Superior temporal gyrus (tissue), 1 donor: ENCODE results near the gene PIKFYVE.
"Not testable (repeated sequence)": the region's sequence is repeated elsewhere in the genome, so short reads cannot be mapped to it uniquely, and the experiment has no call there.

Experiments used
- DNase-seq: peaks from one replicate; pipeline ENCODE4 v3.0.0-alpha.2; 2016; ENCODE audit errors: extremely low spot score

The PIKFYVE gene

GRCh38 chr2:208363485-208363884 lies 97.4 kb downstream of the PIKFYVE start:
- no peak for DNase-seq

- no peak for DNase-seq
Measured at GRCh38 chr2:208366215-208367127, 100.4 kb downstream of the PIKFYVE start.

- no peak for DNase-seq
Measured at GRCh38 chr2:208369091-208369490, 103.0 kb downstream of the PIKFYVE start.

GRCh38 chr2:208370881-208371633 lies 105.0 kb downstream of the PIKFYVE start:
- no peak for DNase-seq

GRCh38 chr2:208371634-208371935 lies 105.5 kb downstream of the PIKFYVE start:
- DNase-seq = no peak

- DNase-seq = peak; percentile 86
Measured at GRCh38 chr2:208373460-208374089, 107.5 kb downstream of the PIKFYVE start.

GRCh38 chr2:208375491-208376068 lies 109.5 kb downstream of the PIKFYVE start:
- no peak for DNase-seq

- DNase-seq = not testable (repeated sequence)
Measured at GRCh38 chr2:208377344-208377860, 111.3 kb downstream of the PIKFYVE start.

GRCh38 chr2:208379192-208379591 lies 113.1 kb downstream of the PIKFYVE start:
- no peak for DNase-seq

GRCh38 chr2:208384637-208385036 lies 118.6 kb downstream of the PIKFYVE start:
- DNase-seq = no peak

GRCh38 chr2:208386541-208386940 lies 120.5 kb downstream of the PIKFYVE start:
- DNase-seq = no peak

- DNase-seq = no peak
Measured at GRCh38 chr2:208389940-208390339, 123.9 kb downstream of the PIKFYVE start.

- no peak for DNase-seq
Measured at GRCh38 chr2:208392300-208392699, 126.2 kb downstream of the PIKFYVE start.

GRCh38 chr2:208396796-208397195 lies 130.7 kb downstream of the PIKFYVE start:
- not testable (repeated sequence) for DNase-seq

- no peak for DNase-seq
Measured at GRCh38 chr2:208399201-208399600, 133.1 kb downstream of the PIKFYVE start.

GRCh38 chr2:208406474-208407451 lies 140.7 kb downstream of the PIKFYVE start, which contains the start of gene PTH2R:
Gene PTH2R (plus strand): TSS chr2:208406792. CDS start chr2:208407044, 252 bp downstream.
- DNase-seq = no peak

GRCh38 chr2:208407667-208408066 lies 141.6 kb downstream of the PIKFYVE start:
- DNase-seq = peak; percentile 56
